ENCODE measurements around the gene YEATS4.

The YEATS4 gene

GRCh38 chr12:69392179-69392928, 32.8 kb downstream of the YEATS4 start:
- no peak for DNase-seq

- DNase-seq, result no peak
Observed at GRCh38 chr12:69396041-69396440, 36.5 kb downstream of the YEATS4 start.

DNA sequence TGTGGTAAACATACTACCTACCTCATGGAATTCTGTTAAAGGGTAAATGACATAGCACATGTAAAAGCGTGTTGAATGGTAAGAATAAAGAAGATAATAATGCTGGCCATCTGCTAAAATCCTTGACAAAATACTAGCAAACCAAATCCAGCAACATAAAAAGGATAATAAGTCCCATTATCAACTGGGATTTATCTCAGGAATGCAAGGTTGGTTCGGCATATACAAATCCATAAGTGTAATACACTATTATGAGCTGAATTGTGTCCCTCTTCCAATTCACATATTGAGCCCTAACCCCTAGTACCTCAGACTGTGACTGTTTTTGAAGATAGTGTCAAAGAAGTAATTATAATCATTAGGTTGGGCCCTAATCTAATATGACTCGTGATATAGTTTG, 37.4 kb downstream of the YEATS4 start:
- DNase-seq, result no peak

DNA sequence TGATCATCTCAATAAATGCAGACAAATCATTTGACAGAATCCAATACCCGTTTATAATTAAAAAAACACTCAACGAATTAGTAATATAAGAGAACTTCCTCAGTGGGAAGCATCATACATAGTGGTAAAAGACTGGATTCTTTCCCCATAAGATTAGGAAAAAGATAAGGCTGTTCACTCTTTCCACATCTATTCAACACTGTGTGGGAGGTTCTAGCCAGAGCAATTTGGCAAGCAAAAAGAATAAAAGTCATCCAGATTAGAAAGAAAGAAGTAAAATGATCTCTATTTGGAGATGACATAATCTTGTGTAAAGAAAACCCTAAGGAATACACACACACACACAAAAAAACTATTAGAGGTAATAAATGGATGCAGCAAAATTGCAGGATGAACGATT, 38.4 kb downstream of the YEATS4 start:
- DNase-seq, result no peak

- no peak for DNase-seq
Observed at GRCh38 chr12:69401940-69402339, 42.4 kb downstream of the YEATS4 start.

DNA sequence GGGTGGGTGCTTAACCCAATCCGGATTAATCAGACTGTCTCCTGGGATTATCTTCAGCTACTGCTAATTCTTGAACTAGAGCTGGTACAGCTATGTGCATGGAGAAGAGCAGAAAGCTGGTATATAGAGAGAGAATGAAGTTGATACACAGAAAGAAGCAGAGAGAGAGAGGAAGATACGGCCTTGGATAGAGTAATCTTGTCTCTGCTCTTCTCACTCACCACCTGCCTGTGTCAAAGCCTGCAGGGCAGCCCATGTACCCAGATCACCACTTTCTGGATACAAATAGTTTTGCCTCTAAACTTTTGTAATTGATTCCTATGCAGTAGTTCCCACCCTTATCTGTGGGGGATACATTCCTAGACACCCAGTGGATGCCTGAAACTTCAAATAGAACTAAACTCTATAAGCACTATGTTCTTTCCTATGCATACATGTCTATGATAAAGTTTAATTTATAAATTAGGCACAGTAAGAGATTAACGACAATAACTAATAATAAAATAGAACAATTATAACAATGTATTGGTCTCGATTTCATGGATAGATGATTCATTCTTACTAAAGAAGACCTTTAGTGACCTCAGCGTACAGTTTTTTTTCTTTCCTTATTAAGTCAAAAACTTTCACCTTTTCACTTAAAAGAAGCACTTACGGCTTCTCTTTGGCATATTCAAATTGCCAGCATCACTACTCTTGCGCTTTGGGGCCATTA, 45.5 kb downstream of the YEATS4 start:
- no peak for DNase-seq

GRCh38 chr12:69405566-69405865, 46.0 kb downstream of the YEATS4 start:
- DNase-seq, result no peak

- no peak for DNase-seq
Observed at GRCh38 chr12:69406217-69406616, 46.7 kb downstream of the YEATS4 start.

DNA sequence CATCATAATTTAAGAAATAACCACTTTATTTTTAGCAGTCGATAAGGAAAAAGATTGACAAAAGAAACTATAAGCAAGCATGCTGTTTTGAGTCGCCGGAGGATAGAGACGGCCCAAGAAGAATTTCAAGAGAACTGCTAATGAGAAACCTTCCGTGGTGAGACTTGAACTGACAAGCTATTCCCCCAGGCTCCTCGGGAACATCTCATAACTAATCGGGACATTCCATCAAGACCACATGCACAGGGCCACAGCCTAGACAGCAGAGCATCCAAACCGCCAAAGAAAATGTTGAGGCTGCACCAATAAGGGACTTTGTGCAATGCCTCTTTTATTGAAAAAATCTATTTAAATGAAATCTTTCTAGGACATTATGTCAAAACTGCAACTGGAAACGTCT, 51.0 kb downstream of the YEATS4 start:
- no peak for DNase-seq

DNA sequence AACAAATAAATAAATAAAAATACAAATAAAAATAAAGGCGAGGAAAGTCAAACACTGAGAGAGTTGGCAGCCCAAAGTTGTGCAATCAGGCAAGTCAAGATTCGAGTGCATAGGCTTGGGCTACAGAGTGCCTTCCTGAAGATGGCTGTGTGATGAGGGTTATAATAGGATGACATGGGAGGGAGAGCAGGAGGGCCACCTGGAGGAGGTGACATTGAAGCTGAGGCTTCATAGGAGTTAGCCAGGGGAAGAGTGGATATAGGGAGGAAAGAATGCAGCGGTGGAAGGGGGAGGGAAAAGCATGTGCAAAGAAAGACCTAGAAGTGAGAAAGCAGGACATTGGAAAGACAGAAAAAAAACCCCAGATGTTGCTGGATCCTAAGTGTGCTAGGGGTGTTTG, 53.1 kb downstream of the YEATS4 start:
- no peak for DNase-seq

DNA sequence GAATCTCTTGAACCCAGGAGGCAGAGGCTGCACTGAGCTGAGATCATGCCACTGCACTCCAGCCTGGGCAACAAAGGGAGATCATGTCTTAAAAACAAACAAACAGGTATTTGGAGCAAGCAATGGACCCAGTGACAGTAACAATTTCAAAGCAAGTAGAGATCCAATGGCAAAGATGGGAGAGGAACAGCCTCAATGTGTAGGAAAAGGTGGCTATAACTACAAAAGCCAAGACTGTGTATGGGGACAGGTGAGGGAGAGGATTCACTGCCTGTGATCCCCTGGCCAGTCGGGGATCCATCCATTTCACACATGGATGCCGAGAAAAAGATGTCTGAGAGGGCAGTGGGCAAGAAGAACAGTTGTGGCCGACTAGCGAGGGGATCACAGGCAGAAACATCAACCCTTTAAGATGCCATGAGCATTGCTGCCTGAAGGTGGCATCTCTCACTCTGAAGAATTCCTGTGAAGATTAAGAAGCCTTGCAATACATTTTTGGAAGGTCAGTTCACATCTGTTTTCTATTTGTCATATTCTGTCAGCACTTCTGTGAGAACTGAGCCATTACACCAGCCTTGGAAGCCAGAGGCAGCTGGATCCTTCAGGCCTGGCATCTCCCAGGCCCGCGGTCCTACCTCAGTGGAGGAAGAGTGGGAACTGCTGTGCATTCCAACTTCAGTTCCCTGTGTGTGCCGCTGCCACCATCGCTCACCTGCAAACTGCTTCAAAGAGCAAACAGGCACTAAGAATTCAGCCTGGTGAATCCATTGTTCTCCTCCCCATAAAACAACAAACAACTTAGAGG, 56.1 kb downstream of the YEATS4 start:
- DNase-seq, result peak in 1 of 6 experiments; percentile 4

- no peak for DNase-seq
Observed at GRCh38 chr12:69417231-69417630, 57.7 kb downstream of the YEATS4 start.

DNA sequence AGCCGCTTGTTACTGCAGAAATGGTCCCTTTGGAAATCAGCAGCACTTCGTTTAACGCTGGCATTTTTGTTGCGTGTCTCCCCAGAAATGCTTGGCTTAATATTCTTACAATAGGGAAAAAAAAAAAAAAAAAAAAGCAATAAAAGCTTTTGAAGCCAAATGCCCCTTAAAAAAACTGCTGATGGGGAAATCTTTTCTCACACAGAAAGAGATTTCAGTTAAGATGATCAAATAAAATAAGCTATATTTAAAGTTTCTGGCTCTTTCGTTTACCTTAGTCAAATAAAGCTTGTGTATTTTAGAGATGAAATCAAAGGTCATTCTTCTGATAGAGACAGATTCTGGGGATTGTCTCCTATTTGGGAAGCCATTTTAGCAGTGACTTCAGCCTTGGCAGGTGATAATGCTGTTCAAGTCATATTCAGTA, 58.2 kb downstream of the YEATS4 start:
- no peak for DNase-seq

- DNase-seq, result no peak
Observed at GRCh38 chr12:69419701-69420100, 60.2 kb downstream of the YEATS4 start.

DNA sequence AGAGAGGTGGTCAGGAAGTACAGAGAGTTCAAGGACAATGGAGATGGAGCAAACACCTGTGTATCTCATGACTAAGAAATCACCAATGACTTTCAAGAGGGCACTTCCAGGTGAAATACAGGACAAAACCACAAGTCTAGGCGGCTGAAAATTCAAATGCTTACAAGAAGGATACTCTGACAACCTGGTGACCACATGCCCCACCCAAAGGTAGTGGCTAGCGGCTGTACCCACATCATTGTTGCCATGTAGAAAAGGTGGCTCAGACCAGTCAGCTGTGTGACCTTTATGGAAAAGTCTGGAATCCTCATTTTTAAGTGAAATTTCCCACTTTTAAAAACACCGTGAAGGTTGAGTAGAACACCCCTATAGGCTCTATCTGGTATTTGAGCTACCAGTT, 62.0 kb downstream of the YEATS4 start:
- no peak for DNase-seq

GRCh38 chr12:69423037-69423905, 63.7 kb downstream of the YEATS4 start:
- no peak for DNase-seq

GRCh38 chr12:69425417-69425816, 65.9 kb downstream of the YEATS4 start:
- DNase-seq, result no peak

DNA sequence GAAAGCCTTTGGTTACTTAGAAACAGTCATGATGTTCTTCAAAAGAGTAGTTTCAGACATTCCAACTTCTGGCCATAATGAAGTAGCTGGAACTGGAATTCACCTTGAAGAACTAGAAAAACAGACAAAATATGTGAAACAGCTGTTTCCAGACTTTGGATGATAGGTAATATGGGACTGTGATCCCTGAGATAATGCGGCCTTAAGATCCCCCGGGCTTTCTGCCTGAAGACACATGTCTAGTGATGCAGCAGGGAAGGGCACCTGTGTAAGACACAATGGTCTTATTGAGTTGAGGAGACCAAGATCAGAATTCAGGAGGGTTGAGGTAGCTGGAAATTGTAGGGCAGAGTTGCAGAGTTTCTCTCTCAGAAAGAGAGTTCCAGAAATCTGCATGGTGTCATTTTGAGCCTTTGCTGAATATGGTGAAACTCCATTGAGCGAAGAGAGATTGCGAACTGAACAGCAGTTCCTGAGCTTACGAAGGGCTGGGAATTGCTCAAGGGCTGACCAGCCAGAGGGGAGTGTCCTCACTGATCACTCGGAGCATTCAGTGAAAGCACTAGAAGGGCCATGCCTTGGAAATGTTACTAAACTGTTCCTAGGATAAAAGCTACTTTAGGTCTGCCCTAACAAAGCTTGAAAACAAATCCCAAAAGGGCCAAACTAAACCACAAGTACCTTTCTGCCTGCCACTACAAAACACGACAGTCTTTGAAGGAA, 69.0 kb downstream of the YEATS4 start:
- no peak for DNase-seq

- DNase-seq, result no peak
Observed at GRCh38 chr12:69430942-69431590, 71.5 kb downstream of the YEATS4 start.

GRCh38 chr12:69431591-69432222, 72.2 kb downstream of the YEATS4 start:
- no peak for DNase-seq

- DNase-seq, result no peak
Observed at GRCh38 chr12:69433653-69434052, 74.1 kb downstream of the YEATS4 start.

All from stimulated activated naive CD4-positive, alpha-beta T cell (primary cell).